WTC11 (cell line): ENCODE results near the gene HECW1.

Source experiments
- ATF6 ChIP-seq: sonication (generic); formaldehyde crosslinking; IDR thresholded peaks from 2 replicates; pipeline ENCODE4 v1.8.1; 2023; ENCODE audit warnings: mild to moderate bottlenecking, missing genetic modification reagents
- FOXJ3 ChIP-seq: sonication (generic); formaldehyde crosslinking; IDR thresholded peaks from 2 replicates; pipeline ENCODE4 v1.9.0; 2021; ENCODE audit warnings: missing genetic modification reagents, mild to moderate bottlenecking, borderline replicate concordance
- ZNF232 ChIP-seq: sonication (generic); formaldehyde crosslinking; IDR thresholded peaks from 2 replicates; pipeline ENCODE4 v1.8.0; 2022; ENCODE audit warnings: mild to moderate bottlenecking, missing genetic modification reagents
- TF ChIP-seq, protein P1 (sequence below): fragments of 200-600 bp; IDR thresholded peaks from 2 replicates; pipeline ENCODE4 v1.8.0; 2022; ENCODE audit warnings: antibody characterized with exemption

- TF ChIP-seq ZNF232 (CRISPR knock-in tag): no peak
- TF ChIP-seq, protein P1, sequence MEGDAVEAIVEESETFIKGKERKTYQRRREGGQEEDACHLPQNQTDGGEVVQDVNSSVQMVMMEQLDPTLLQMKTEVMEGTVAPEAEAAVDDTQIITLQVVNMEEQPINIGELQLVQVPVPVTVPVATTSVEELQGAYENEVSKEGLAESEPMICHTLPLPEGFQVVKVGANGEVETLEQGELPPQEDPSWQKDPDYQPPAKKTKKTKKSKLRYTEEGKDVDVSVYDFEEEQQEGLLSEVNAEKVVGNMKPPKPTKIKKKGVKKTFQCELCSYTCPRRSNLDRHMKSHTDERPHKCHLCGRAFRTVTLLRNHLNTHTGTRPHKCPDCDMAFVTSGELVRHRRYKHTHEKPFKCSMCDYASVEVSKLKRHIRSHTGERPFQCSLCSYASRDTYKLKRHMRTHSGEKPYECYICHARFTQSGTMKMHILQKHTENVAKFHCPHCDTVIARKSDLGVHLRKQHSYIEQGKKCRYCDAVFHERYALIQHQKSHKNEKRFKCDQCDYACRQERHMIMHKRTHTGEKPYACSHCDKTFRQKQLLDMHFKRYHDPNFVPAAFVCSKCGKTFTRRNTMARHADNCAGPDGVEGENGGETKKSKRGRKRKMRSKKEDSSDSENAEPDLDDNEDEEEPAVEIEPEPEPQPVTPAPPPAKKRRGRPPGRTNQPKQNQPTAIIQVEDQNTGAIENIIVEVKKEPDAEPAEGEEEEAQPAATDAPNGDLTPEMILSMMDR: no peak
- TF ChIP-seq FOXJ3 (CRISPR knock-in tag): no peak
- no peak for TF ChIP-seq ATF6 (CRISPR knock-in tag)
These were observed 56.6 kb downstream of the HECW1 start for GRCh38 chr7:43169076-43169475.
